Esophagus squamous epithelium (tissue), 4 donors: ENCODE results near the gene DICER1.

Experiments used
- POLR2A ChIP-seq, 4 donors: fragments of 450-650 bp; IDR thresholded peaks; one replicate each; pipeline ENCODE4 v1.6.1; 2017; ENCODE audit warnings: antibody characterized with exemption in 4 of 4, mild to moderate bottlenecking in 4 of 4, moderate library complexity in 3 of 4
- TF ChIP-seq, protein P1 (sequence below), 6 experiments: fragments of 450-650 bp in 4 of 6; fragments of 200-600 bp in 2 of 6; sonication (generic) in 2 of 6; IDR thresholded peaks; one replicate each; pipeline ENCODE4 v1.5.1; 2016 to 2019; ENCODE audit warnings: antibody characterized with exemption in 6 of 6, mild to moderate bottlenecking in 4 of 6, moderate library complexity in 4 of 6

DNA sequence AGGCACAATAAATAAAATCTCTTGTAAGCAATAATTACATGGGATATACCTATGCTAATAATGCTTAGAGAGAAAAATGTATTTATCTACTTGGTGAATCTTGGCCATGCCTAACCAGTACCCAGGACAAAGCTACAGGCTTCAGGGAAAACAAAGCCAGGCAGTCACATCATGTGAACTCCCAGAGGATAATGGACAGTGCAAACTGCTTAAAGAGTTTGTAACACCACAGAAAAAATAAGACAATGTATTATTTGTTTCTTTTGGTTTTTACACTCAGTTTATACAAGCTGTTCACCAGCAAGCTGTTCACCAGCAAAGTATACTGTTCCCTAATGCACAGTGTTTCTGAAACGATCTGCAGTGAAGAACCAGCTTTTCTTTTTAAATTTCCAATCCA is 38.0 kb downstream of the DICER1 start:
- TF ChIP-seq, protein P1, sequence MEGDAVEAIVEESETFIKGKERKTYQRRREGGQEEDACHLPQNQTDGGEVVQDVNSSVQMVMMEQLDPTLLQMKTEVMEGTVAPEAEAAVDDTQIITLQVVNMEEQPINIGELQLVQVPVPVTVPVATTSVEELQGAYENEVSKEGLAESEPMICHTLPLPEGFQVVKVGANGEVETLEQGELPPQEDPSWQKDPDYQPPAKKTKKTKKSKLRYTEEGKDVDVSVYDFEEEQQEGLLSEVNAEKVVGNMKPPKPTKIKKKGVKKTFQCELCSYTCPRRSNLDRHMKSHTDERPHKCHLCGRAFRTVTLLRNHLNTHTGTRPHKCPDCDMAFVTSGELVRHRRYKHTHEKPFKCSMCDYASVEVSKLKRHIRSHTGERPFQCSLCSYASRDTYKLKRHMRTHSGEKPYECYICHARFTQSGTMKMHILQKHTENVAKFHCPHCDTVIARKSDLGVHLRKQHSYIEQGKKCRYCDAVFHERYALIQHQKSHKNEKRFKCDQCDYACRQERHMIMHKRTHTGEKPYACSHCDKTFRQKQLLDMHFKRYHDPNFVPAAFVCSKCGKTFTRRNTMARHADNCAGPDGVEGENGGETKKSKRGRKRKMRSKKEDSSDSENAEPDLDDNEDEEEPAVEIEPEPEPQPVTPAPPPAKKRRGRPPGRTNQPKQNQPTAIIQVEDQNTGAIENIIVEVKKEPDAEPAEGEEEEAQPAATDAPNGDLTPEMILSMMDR (IDR thresholded peaks at IDR 0.05): no peak
- no peak for TF ChIP-seq POLR2A (IDR thresholded peaks at IDR 0.05)
